T-helper 1 cell treated with Interleukin-12 subunit alpha and Interleukin-12 subunit beta and Interleukin-4 antibody, amounts not matched to agents 30 ng/mL and 1 ng/mL, for 36 hours (primary cell): ENCODE measurements around the gene RNF146. TPM values are rescaled to one million over a fixed set of nuclear protein-coding genes. Genes with fewer than 3 reads are reported as not detected.
"Not testable (repeated sequence)": the region's sequence is repeated elsewhere in the genome, so short reads cannot be mapped to it uniquely, and the experiment has no call there.

ENCODE experiments used
- intact Hi-C: fragments of 100-400 bp; cut with micrococcal nuclease; formaldehyde crosslinking; loops from one replicate; pipeline ENCODE4 v1.15.1; 2024
- total RNA-seq: library from RNA; stranded (reverse); gene quantifications from 2 replicates; pipeline ENCODE4 v1.2.3, GENCODE V29; 2022

Gene RNF146
- total RNA-seq = 20.2 and 20.8 TPM in 2 replicates

- intact Hi-C loops = loop anchor here (1.0 to 10.0 kb wide), 11 partner anchors 25 to 1519 kb away; partner anchors contain the start of genes CENPW, ECHDC1, HEY2 and PTPRK
Observed at GRCh38 chr6:127266178-127266891, at the start of gene RNF146. Gene RNF146, plus strand, starts transcription at chr6:127266864. Its CDS starts 13,475 bp downstream, at chr6:127280339.

DNA sequence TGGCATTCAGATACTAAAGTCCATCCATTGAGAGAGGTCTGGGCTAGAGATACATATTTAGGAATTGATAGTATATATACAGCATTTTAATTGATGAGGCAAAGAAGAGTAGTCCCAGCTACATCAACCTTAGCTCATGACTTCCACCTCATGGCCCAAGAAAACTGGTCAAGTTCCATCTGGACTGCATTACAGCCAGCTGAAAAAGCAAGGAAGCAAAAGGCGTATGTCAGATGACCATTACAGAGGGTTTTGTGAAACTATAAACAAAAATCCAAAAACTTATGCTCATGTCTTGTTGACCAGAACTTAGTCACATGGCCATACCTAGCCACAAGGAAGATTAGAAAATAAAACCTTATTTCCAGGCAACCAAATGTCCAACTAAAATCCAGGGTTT, 46.8 kb upstream of the RNF146 start:
- intact Hi-C loops = no loop called here

- intact Hi-C loops = no loop called here
Observed at GRCh38 chr6:127221201-127221600, 45.5 kb upstream of the RNF146 start.

- intact Hi-C loops = no loop called here
Observed at GRCh38 chr6:127222418-127222817, 44.2 kb upstream of the RNF146 start.

DNA sequence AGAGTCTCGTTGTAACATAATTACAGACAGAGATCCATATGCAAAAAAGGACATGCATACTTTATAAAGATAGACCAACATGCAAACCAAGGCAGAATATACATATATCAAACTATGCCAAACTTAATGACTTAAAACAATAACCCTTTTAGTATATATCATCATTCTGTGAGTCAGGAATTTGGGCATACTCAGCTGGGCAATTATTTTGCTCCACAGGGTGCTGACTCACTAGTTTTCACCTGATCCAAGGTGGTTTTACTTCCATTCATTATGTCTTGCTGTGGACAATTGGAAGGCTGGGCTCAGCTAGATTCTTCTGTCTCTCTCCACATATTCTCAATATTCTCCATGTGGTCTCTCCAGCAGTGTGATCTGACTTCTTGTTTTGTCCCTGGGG, 41.2 kb upstream of the RNF146 start:
- intact Hi-C loops = no loop called here

DNA sequence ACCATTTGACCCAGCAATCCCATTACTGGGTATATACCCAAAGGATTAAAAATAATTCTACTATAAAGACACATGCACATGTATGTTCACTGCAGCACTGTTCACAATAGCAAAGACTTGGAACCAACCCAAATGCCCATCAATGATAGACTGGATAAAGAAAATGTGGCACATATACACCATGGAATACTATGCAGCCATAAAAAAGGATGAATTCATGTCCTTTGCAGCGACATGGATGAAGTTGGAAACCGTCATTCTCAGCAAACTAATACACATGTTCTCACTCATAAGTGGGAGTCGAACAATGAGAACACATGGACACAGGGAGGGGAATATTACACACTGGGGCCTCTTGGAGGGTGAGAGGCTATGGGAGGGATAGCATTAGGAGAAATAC, 32.8 kb upstream of the RNF146 start:
- intact Hi-C loops = not testable (repeated sequence)

GRCh38 chr6:127243501-127243900, 23.2 kb upstream of the RNF146 start:
- intact Hi-C loops = no loop called here

DNA sequence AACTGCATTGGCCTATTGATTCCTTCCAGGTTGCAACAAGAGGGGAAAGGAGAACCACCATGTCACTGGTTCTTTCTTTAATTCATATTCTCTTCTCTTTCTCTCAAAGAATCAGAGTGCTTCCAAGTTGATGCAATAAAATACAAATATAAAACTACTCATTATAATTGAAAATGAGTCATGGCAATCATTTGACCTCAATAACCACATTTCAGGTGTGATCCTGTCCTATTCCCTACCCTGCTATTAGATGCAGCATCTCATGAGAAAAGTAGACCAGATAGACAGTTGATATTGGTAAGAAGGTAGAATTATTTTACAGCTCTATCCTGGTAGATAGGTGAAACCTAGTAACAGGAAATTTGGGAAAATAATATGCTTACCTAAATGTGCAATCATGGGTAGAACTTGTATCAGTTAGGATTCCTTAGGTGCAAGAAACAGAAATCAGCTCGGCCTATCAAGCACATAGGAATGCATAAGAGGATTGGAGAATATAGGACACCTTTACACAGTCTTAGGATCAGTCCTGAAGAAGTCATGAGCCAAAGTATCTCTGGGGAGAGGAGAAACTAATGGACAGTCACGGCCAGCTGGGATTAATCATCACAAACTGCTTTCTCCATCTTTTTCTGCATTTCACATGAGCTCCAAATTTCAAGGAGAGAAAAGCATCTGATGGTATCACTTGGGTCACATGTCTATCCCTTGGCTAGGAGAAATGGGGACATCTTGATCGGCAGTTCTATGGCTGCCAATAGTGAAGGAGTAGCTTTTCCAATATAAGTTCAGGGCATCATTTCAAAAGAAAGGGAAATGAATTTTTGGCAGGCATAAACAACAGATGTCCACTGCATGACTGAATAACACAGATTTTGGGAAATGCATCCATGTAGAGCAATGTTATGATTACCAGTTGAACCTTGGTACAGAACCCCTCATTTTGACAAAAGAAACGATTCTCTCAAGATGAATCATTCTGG, 19.3 kb upstream of the RNF146 start:
- intact Hi-C loops = no loop called here

DNA sequence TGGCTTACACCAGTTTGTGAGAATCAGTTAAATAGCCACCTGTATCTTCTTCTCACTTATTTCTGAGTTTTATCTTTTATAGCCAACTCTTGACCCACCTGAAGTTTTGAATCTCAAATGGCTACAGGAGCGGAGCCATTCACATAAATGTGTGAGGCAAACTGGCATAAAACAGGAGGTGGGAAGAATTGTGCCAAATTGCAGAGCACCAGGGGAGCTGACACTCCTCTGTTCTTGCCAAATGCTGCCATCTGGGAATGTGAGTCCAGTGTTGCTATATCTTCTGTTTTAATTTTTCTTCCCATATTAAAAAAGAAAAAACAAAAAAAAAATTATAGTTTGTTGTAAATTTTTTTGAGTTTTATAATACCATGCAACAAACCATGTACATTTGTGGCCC, 17.0 kb upstream of the RNF146 start:
- intact Hi-C loops = no loop called here

GRCh38 chr6:127255286-127255685, 11.4 kb upstream of the RNF146 start:
- intact Hi-C loops = no loop called here

GRCh38 chr6:127262896-127263295, 3.8 kb upstream of the RNF146 start:
- intact Hi-C loops = loop anchor here (10.0 kb wide), 2 partner anchors 642 to 1268 kb away; partner anchors contain the start of gene THEMIS

DNA sequence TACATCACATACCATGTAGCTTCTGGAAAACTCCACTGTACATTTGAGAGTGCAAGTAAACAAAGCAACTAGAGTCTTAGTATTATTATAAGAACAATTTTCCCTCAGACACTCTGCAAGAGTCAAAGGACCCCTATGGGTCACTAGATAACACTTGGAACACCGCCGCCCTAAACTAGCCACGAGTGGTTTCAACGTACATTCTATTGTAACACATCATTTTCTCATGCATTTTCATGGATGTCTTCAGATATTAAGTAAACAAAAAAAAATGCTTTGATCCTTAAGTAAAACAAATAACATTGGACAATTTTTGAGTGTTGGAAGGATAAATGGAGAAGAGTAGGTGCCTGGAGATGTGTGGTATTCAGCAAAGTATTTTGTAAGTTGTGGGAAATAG, 3.2 kb upstream of the RNF146 start:
- intact Hi-C loops = loop anchor here (10.0 kb wide), 2 partner anchors 641 to 1269 kb away; partner anchors contain the start of gene THEMIS

DNA sequence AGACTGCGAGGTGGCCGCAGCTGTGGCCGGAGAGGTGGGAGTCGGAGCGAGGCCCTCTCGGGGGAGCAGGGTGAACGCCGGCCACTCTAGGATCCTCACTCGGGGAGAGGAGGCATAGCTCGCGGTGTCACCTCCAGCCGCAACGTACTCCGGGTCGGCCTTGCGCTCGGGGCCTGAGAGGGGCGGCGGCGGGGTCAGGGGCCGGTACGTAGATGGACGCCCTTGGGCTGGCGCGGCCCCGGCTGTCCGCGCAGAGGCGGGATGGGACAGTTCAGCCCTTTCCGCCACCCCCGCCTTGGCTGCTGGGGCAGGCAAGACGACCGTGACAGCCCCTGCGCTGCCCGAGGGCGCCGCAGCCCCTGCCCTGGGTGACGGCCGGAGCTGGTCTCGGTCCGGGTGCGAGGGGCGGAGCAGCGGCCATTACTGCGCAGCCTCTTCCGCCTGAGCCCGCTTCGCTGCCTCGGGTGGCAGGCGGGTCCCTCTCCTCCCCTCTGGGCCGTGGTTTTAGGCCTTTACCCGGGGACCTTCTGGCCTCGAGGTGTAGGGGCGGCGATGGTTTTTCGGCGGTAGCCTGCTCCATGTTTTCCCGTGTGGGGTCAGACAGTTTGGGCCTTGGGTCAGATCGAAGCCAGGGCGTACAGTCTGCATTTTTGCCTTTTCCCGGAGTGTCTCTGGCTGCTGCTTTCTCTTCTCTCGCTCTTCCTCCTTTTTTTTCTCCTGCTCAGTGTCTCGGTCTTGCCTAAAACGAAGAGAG, 405 bp downstream of the RNF146 start:
- intact Hi-C loops = loop anchor here (1.0 to 10.0 kb wide), 13 partner anchors 24 to 1520 kb away; partner anchors contain the start of genes CENPW, ECHDC1, HEY2 and PTPRK

DNA sequence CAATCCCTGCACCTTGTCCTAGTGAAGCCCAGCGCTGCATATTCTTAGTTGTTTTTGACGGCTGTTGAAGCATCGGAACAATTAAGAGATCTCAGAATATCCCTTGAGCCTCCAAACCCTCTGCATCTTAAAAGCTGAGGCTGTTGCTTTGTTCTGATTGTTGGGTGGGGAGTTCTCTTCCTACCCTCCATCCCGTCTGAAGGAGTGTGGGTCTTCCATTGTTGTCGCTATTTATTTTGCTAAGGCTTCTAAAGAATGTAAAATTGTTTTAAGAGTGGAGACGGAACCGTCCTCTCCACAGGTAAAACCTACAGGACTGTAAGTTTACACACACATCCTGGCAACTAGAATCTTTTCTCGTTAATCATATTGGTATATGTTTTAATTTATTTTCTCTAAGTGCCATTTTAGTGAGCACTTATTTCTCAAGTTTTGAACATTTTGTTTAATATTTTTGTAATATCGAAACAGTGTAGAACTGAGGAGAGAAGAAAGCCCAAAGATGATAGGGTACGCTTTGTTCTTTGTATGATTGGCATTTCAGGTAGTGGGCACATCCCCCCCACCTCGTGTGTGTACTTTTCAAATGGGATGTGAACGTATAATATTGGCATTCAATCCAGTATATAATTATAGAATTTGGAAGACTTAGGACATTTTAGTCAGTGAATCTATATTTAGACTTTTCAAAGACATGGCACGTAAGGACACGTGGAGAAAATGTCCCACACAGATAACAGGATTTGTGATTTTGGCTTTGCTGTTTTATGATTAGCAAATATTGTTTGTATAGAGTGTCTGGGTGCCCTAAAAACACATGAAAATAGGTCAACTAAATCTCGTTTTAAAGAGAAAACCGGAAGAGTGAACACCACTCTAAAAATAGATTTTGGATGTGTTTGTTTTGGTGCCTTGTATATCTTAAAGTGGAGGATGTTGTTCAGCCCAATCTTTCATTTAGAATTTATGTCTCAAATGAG, 1.3 kb downstream of the RNF146 start:
- intact Hi-C loops = loop anchor here (1.0 to 10.0 kb wide), 7 partner anchors 152 to 1521 kb away; partner anchors contain the start of genes CENPW, HEY2 and THEMIS

DNA sequence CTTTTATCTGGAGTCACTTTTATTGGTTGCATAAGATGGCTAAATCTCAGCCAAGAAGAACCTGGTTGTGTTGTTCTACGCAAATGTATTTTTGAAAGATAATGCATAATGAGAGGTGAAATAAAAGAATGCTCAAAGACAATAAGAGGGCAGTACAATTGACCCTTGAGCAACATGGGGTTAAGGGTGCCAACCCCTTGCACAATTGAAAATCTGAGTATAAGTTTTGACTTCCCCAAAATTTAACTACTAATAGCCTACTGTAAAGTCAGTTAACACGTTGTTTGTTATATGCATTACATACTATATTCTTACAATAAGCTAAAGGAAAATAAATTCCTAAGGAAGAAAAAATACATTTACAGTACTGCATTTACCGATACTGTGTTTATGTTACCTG, 5.9 kb downstream of the RNF146 start:
- intact Hi-C loops = no loop called here

- intact Hi-C loops = no loop called here
Observed at GRCh38 chr6:127273499-127273898, 6.8 kb downstream of the RNF146 start.

DNA sequence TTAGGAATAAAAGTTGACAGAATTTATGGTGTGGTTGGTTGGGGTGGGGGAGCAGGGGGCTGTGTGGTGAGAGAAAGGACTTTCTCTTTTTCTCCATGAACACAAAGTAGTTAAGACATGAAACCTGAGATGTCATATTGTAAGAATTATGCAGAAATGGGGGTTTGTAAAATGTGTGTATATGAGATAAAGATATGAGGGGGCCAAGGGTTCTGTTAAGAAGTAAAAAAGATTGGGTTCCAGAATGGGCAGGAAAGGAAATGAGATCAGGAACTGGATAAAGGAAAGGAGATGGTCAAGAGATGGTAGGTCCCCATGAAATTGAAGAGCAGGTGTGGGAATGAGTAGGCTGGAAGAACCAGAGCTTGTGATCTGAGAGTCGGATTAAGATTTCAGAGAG, 9.7 kb downstream of the RNF146 start:
- intact Hi-C loops = no loop called here

DNA sequence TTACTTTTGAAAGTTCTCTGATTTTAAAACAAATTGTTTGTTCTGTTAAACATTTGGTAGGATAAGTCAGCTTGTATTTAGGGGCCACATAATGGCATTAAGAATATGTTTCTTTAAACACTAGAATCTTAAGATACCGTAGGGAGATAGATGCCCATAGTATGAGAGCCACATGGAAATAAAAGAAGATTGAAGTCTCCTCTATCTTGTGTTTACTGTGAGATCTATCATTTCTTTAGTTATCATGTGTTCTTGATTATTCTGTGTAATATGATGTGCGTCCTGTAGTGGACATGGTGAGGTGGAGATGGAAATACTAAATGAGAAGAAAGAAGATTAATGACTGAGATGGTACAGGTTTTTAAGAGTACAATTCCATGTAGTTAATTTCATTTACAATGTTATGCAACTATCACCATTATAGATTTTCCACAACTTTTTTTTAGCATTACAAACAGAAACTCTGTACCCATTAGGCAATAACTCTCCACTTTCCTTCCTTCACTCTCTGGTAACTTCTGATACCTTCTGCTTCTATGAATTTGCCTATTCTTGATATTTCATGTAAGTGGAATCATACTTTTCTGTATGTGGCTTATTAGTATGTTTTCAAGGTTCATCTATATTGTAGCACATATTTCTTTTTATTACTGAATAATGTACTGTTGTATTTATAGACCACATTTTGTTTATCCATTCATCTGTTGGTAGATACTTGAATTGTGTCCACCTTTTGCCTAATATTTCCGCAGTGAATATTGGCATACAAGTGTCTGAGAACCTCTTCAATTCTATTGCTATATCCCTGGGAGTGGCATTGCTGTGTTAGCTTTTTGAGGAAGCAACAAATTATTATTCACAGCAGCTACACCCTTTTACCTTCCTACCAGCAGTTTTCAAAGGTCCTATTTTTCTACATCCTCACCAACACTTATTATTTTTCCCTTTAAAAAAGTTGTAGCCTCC, 11.5 kb downstream of the RNF146 start:
- intact Hi-C loops = no loop called here

DNA sequence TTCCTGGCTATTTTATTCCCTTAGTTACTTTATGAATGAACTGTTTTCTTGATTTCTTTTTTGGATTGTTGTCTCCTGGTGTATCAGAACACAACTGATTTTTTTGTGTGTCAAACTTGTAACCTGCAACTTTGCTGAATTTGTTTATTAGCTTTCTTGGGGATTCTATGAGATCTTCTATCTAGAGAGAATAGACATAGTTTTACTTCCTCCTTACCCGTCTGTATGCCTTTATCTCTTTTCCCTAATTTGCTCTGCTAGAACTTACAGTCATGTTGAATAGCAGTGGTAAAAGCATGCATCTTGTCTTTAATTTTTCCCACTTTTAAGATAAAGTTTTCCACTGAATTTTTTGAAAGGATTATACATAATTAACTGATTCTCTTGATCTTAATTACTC, 13.2 kb downstream of the RNF146 start:
- intact Hi-C loops = no loop called here
